HG02763 (cell line): Measurements from ENCODE around the gene UQCR10.
A peak's percentile ranks its signal among the peaks of the same experiment; 100 is the strongest.

Source experiments
- ATAC-seq: cut with Tn5 transposase; IDR thresholded peaks from one replicate; pipeline ENCODE4 v1.9.1; 2021; ENCODE audit warnings: mild to moderate bottlenecking, moderate library complexity; ENCODE audit not compliant: unreplicated experiment

Gene UQCR10

DNA sequence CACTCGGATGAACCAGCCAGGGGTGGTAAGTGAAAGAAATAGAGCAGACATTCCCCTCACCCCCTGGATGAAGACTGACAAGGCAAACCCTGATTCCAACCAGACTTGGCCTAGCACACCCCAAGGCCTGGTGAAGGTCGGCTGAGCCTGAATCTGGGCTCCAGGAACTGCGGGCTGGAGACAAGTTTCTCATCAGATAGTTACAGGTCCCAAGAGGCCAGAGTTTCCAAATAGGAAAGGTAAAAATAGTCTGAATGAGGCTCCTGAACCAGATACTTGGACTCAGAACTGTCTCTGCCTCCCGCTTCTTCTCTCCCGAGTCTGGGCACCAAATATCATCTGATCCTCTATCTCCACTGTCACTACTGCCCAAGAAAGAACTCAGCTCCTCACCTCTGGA lies 8.2 kb upstream of the UQCR10 start:
- ATAC-seq: no peak

DNA sequence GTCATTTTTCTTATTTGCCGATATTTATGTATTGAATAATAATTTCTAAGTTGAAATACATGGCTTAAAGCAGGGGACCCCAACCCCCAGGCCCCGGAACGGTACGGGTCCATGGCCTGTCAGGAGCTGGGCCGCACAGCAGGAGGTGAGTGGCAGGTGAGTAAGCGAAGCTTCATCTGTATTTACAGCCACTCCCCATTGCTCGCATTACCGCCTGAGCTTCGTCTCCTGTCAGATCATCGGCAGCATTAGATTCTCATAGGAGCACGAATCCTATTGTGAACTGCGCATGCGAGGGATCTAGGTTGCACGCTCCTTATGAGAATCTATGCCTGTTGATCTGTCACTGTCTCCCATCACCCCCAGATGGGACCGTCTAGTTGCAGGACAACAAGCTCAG lies 4.9 kb upstream of the UQCR10 start:
- ATAC-seq: no peak

DNA sequence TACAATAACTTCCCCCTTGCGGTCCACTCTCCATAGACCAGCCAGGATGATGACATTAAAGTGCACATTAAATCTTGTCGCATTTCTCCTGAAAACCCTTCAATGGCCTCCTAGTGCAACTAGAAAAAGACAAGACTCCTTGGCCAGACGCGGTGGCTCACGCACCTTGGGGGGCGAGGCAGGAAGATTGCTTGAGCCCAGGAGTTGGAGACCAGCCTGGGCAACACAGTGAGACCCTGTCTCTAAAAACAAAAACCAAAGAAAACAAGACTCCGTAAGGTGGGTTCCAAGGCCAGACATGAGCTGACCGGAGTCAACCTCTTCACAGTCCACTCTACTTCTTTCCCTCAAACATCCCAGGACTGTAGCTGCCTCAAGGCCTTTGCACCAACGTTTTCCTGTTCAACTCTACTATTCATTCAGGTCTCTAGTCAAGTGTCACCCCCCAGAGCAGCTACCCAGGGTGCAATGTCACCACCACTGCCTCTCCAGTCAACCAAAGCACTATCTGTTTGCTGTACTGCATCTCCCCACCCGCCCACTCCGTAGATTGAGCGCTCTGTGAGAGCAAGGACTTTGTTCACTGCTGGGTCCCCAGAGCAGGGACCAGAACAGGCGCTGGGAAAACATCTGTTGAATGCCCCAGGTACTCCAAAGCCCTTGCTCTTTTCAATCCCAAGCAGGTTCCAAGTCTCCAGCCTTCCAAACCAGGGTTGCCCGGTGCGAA lies 1.1 kb upstream of the UQCR10 start:
- ATAC-seq: peak; percentile 6

DNA sequence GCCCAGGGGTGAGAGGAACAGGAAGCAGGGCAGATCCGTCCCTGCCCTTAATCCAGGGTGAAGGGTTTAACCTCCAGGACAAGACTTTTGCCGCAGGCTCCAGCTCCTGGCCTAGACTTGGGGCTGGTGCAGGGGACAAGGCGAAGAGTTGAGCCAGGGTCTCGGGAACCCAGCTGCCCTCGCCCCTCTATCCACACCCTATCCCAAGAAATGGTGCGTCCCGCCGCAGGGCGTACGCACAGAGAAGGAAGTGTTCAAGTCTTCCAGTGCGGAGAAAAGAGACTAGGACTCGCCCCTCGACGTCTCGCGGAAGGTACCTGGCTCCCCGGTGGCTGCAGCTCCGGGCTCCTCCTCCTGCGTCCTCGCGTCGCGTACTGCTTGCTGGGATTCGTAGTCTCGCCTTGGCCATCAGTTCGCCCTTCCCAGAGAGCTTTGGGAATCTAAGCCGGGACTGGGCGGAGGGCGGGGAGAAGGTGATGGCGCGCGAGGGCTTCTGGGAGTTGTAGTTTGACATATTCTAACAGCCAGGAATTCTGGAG lies 468 bp upstream of the UQCR10 start, which contains the start of gene ZMAT5:
Gene ZMAT5 (minus strand): TSS at position 376 of the 539 bp plus-strand sequence. CDS start 18,463 bp downstream, outside the sequence.
- peak; percentile 90 for ATAC-seq

DNA sequence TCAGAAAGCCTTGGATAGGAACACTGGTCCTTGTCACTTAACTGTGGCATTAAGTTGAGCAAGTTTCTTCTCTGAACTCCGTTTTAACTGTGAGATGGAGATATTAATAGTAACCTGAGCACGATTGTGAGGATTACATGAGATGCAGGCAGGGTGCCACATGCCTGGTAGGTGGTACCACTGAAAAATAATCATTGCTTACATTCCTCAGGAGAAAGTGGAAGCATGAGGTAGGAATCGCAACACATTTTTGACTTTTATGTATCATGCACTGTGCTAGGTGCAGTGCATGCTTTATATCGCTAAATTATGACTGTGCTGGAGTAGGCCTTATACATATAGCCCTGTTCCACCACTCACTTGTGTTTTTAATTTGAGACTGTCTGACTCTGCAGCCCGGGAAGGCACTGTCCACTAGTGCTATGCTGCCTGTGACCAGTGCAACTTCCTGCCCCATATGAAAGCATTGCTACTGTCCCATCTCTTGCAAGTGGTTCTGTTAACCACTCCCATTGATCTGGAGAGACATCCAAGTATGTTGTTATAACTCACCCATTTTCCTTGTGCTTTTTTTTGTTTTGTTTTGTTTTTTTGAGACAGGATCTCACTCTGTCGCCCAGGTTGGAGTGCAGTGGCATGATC lies 1.0 kb downstream of the UQCR10 start:
- no peak for ATAC-seq

- no peak for ATAC-seq
These were observed 2.7 kb downstream of the UQCR10 start for GRCh38 chr22:29769723-29770321.

GRCh38 chr22:29772170-29772641 lies 5.0 kb downstream of the UQCR10 start:
- no peak for ATAC-seq

DNA sequence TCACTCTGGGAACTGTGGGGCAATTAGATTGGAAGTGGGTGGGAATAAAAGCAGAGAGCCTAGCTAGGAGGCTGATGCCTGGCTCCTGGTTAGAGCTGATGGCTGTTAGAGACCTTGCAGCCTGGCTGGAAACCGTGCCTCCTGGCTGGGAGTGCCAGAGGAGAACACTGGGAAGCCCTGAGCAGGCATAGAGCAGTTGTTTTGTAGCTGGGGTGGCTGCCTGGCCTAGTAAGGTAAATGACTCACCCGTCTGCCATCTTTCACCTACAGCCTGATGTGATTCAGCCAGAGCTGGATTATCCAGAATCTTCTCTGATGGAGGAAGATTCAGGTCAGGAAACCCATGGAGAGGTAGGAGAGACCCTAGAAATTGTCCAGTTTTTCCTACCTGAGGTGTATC lies 6.1 kb downstream of the UQCR10 start:
- ATAC-seq: no peak

- ATAC-seq: no peak
These were observed 13.1 kb downstream of the UQCR10 start for GRCh38 chr22:29780220-29780619.

- no peak for ATAC-seq
These were observed 13.8 kb downstream of the UQCR10 start for GRCh38 chr22:29780748-29781676.

DNA sequence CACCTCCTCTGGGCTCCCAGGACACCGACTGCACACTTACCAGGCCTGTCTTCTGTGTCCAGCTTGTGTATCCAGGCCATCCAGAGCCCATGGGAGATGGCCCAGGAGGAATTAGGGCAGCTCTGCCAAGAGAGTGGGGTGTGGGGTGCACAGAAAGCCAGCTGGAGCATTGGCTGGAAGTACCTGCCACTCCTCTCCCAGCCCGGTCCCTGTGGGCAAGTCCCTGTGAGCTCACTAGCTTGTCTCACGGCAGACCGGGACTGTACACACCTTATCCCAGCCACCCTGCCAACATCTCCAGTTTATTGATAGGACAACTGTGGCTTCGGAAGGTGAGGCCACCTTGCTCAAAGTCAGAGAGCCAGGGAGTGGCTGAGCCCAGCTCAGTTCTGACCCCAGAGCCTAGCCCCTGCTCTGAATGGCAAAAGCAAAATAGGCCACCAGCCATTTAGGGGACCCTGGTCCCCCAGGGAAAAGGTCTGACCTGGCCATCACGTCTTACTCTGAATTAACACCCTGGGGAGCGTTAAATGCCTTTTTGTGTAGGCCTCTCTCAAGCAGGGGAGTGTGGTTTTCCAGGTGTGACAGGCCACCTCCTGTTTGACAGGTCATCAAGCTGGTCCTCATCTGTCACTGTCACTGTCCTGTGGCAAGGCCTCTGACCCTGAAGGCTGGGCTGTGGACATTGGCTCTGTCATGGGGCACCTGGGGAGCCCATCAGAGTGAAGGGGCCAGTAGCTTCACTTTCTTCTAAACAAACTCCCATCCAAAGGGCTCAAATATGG lies 15.1 kb downstream of the UQCR10 start:
- no peak for ATAC-seq

- no peak for ATAC-seq
These were observed 17.5 kb downstream of the UQCR10 start for GRCh38 chr22:29784451-29785361.

- no peak for ATAC-seq
These were observed 18.9 kb downstream of the UQCR10 start for GRCh38 chr22:29786031-29786430.

DNA sequence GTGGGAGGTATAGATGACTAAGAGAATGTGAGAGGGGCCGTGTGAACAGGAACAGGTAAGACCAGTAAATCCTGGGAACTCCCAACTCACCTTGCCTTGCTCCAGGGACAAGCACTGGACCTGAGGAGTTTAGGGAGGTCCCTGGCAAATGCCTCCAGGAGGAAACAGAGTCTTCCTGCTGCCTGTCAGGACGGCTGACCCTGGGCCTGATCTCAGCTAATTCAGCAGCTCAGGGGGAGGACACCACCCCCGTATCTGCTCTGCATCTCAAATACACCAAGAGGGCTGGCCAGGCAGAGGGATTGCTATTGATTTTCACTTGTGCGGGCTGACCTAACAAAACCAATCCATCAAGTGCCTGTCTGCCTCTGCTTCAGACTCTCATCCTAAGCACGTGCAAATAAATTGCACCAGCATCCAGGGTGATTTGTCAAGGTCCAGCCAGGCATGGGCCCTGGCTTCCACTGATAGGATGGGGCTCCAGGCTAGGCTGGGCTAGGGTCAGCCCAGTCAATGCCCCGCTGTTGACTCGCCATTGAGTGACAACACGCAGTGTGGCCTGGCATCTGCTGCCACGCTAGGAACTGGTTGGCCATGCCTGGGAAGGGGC lies 20.3 kb downstream of the UQCR10 start:
- ATAC-seq: no peak

- no peak for ATAC-seq
These were observed 21.4 kb downstream of the UQCR10 start for GRCh38 chr22:29788339-29789279.

- ATAC-seq: no peak
These were observed 22.9 kb downstream of the UQCR10 start for GRCh38 chr22:29790061-29790460.

DNA sequence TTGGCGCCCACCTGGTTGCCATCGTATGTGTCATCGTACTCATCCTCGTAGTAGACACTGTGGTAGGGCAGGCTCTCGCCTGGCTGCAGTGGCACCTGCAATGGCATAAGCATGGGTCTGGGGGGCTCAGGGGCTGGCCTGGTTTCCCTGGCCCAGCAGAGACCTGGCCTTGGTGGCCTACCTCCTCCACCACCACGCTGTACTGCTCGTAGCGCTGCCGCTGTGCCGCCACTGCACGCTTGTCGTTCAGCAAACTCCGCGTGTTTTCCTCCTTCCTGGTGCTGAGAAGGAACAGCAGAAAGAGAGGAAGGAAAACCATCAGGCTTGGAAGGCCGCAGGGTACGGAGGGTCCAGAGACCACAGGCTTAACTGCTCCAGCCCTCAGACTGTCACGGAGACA lies 26.2 kb downstream of the UQCR10 start:
- ATAC-seq: no peak
